HG03442 (cell line): ENCODE measurements around the gene KIT.

Experiments
- ATAC-seq: cut with Tn5 transposase; IDR thresholded peaks from one replicate; pipeline ENCODE4 v1.9.1; 2021; ENCODE audit warnings: mild to moderate bottlenecking, moderate library complexity; ENCODE audit not compliant: unreplicated experiment

Gene KIT

GRCh38 chr4:54695788-54696187, 38.0 kb downstream of the KIT start:
- ATAC-seq: no peak

- ATAC-seq: no peak
These were observed 38.9 kb downstream of the KIT start for GRCh38 chr4:54696649-54697048.

DNA sequence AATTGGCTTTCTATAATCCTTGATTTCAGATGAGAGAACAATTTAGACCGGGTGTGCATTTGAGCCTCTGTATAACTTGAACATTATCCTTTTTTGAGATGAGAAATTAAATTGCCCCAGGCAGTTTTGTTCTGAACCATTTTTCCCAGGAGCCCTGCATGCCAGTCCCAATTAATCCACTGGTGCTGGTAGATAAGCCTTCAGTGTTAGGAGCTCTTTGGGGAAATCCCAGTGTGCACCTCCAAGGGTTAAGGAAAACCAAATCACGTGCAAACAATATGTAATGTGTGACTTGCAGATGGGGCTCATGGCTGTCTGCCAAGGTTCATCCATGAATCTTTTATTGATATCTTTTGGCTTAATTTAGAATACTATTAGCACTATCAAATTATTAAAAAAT, 43.2 kb downstream of the KIT start:
- no peak for ATAC-seq

DNA sequence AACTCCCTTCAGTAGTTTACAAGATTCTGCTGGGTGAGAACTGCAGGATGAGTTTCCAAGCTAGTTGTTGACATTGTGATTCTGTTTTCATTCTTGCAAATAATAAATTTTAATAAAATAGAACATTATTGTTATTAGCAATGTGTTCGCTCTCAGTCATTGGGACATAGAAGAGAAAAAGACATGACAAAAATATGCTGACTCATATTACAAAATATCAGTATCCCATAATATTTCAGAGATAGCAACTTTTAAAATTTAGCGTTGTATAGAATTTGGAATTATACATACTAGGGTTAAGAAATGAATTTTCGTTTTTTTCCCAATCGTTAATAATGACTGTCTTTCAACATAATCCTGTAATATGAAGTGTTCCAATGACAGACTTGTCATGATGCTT, 45.4 kb downstream of the KIT start:
- ATAC-seq: no peak

- no peak for ATAC-seq
These were observed 49.6 kb downstream of the KIT start for GRCh38 chr4:54707406-54707805.

DNA sequence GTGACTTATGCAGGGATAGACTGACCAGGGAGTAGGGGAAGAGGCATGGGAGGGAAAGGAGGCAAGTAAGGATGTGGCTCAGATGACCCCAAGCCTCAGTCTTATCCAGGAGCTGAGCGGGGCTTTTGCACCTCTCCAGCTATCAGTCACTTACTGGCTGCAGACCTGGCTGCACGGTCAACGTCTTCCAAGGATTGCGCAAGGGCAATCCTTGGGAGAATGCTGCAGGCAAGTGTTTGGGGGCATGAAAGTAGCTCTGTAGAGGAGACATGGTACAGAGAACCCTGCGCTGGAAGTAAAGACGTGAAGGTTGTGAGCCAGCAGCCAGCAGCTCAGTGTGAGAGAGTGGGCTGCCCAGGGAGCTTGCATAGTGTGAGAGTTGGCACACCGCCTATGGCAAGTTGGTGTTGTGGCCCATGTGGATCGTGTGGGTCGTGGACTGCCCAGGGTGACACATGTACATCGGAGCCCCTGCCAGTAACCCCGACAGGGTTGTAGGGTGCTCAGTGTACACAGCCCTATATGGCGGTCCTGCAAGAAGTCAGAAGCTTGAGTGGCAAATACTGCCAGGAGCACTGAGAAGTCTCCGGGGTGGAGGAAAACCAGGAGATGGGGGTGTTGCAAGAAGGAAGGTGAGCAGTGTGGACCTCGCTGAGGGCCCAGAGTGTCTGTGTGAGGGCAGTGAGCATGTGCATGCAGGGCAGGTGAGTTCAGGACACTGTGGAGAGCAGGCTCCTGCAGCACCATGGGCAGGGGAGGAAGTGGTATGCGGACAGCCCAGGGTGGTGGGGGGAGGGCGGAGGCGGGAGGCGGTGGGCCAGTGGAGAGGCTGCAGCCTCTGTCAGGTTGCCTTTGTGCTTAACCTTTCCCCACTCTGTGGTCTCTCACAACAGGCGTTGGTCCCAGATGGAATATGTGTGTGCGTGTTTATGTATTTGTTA, 50.9 kb downstream of the KIT start:
- ATAC-seq: no peak

DNA sequence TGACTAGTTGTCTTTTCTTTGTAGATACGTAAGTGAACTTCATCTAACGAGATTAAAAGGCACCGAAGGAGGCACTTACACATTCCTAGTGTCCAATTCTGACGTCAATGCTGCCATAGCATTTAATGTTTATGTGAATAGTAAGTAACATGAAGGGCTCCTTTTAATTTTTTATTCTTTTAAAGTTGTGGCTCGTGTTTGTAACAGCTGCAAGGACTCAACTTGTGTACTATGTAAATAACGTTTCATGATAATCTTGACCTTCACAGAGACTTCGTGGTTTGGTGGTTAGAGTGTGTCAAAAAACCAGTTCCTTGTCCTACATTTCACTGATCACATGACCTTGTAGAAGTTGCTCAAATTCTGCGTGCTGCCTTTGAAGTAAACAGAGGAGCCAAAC, 51.6 kb downstream of the KIT start:
- ATAC-seq: no peak

DNA sequence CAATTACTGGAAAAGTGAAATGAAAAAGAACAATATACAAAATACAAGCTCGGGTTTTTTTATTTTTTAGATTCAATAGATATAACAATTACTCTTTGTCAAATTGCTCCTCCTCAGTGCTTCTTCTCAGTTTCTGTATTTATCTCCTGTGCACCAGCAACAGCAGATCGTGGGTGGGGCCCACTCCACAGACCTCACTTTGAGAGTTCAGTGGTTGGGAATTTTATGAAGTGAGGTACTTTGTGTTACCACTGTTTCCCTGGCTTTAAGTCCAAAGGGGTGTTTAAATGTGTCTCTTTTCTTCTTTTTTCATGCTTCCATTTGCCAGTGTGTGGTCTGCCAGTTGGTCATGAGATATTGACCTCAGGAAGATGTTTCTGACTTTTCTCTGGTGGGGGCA, 54.4 kb downstream of the KIT start:
- ATAC-seq: no peak

DNA sequence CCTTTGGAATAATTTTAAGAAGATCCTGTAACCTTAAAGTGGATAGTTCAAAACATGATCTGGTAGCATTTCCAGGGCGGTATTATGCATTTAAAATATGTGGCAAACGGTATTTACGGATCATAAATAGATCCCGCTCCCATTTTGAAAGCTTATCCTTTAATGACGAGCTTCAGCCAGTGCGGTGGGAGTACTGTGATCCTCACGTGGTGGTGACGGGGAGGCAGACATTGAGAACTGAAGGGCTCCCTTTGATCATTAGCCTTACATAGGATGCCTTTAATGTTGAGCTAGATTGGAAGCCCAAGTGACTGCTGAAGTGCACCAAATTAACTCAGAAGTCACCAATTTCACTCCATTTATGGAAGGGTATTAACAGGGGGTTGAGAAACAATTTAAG, 56.9 kb downstream of the KIT start:
- no peak for ATAC-seq

- no peak for ATAC-seq
These were observed 58.8 kb downstream of the KIT start for GRCh38 chr4:54716478-54717065.

DNA sequence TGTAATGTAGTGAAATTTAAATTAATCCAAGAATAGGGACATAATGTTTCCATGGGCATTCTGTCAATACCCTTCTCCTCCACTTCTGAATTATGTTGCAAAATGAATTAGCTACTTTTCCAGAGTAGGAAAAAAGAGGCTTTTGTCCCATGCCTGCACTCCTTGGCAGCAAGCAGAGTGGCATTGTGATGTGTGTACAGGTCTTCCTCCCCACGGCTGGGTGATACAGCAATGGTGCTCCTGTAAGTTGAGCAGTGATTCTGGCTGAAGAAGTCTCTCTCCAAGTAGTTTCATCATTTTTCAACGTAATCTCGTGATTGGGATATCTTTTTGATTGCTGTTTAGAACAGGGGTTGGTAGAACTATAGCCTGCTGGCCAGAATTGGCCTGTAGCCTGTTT, 59.9 kb downstream of the KIT start:
- ATAC-seq: no peak

- no peak for ATAC-seq
These were observed 61.6 kb downstream of the KIT start for GRCh38 chr4:54719378-54719777.

GRCh38 chr4:54723220-54723619, 65.5 kb downstream of the KIT start:
- ATAC-seq: no peak

DNA sequence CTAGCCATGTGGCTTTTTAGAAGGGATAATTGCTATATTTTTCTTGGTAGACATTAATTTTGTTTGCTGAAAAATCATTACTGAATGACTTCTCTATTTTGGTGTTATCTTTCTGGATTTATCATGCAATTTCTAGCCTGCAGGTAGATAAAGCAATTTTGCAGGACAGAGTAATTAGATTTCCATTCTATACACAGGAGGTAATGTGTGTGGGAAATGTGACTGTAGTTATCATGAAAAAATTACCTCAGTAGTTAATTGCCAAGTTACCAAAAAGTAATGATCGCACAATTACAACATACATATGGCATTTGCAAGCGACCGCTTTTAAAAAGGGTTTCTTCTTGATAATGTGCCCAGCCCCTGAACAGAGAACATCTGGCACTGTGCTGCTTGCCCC, 66.1 kb downstream of the KIT start:
- no peak for ATAC-seq

DNA sequence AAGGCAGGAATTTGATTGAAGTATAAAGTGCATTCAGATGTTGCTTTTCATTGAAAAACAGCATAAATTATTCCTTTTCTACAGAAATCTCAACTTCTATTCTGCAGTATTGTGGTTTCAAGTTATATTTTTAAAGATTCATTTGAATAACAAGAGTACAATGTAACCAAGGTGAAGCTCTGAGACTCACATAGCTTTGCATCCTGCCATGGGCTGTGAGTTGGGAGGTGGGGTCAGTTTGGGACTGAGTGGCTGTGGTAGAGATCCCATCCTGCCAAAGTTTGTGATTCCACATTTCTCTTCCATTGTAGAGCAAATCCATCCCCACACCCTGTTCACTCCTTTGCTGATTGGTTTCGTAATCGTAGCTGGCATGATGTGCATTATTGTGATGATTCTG, 69.2 kb downstream of the KIT start:
- ATAC-seq: no peak

DNA sequence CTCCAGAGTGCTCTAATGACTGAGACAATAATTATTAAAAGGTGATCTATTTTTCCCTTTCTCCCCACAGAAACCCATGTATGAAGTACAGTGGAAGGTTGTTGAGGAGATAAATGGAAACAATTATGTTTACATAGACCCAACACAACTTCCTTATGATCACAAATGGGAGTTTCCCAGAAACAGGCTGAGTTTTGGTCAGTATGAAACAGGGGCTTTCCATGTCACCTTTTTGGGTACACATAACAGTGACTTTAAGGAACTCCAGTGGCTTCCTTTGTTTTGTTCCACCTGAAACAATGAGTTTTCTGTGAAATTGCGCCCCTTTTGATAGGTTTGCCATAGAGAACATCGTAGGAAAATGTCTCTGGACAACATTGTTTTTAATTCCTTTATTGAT, 69.6 kb downstream of the KIT start:
- peak; percentile 56 for ATAC-seq

DNA sequence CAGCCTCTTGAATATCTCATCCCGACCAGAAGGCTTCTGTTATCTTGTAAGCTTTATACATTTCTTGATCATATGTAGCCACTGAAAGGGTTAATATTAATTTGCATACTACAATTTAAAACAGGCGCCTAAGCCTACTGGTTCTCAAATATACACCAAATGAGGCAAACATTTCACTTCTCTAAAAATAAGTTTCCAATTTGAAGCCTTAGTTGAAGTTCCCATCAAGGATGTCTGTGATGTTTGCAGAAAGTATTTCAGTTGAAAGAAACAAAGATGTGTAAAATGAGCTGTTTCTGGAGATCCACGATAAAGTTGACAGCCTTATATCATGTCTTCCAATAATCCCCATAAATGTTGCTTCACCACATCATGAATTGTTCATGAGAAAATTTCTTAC, 70.6 kb downstream of the KIT start:
- no peak for ATAC-seq

- no peak for ATAC-seq
These were observed 71.5 kb downstream of the KIT start for GRCh38 chr4:54729256-54729655.

DNA sequence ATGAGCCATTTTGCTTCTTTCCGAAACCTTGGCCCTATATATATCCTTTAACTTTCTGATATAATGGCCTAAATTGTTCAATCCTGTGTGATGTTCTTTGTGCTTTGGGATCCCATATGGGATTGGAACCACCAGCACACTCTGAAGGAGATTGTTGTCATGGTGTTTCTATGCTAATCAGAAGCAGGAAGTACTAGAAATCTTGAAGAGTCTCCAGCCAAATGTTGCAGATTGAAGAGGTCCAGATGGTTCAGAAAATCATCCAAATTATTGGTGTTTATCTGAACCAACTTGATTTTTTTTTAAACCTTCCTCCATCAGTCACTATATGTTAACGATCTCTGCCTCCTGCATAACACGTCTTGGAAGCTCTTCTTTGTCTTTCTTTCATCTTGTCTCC, 72.8 kb downstream of the KIT start:
- no peak for ATAC-seq

GRCh38 chr4:54731552-54731951, 73.8 kb downstream of the KIT start:
- ATAC-seq: no peak

DNA sequence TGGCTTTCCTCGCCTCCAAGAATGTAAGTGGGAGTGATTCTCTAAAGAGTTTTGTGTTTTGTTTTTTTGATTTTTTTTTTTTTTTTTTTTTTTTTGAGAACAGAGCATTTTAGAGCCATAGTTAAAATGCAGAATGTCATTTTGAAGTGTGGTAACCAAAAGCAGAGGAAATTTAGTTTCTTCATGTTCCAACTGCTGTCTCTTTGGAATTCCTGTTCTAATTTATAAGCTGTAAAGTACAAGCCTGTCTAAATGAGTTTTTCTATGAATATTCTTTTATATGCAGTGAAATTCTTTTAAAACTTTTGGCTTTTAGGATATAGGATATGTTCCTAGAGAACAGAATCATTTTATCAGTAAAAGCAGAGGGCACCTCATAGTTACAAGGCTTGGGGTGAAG, 74.2 kb downstream of the KIT start:
- ATAC-seq: no peak

- ATAC-seq: no peak
These were observed 79.7 kb downstream of the KIT start for GRCh38 chr4:54737421-54737820.

DNA sequence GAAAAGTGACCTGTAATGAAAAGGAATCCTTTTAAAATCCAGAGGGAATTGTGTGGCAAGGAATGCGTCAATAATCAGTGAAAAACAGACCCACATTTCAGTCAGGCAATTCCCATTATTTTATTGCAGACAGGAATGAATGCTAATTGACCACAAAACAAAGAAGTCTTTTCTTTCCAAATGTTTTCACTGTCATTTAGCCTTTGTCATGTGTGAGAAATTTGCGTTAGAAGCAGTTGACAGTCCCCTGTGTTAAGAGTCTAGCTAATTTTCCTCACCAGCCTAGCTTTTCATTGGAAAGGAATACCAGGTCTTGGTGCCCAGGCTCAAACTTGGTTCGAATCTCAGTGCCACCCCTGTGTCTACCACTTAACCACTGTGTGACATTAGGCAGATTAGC, 83.4 kb downstream of the KIT start:
- ATAC-seq: no peak
